Endothelial cell of umbilical vein (primary cell): Measurements from ENCODE around the gene FKRP. TPM values are rescaled to one million over a fixed set of nuclear protein-coding genes. Genes with fewer than 3 reads are reported as not detected.

Source experiments
- BruUV-seq: library from RNA; stranded (reverse); fragments of 400-500 nt; replicated peaks from 2 replicates; lab custom pipeline; 2021; lab: Mats Ljungman, UMichigan
- CTCF ChIA-PET: fragments of 300-600, 350-600 bp; sonication (Branson Sonifier 250); formaldehyde crosslinking; loops from one replicate; lab custom pipeline; 2021; ENCODE audit warnings: antibody characterized with exemption, inconsistent platforms; lab: Charles Lee
- POLR2A ChIA-PET: fragments of 300-600, 350-600 bp; sonication (Branson Sonifier 250); formaldehyde crosslinking; loops from one replicate; lab custom pipeline; 2021; ENCODE audit warnings: antibody characterized with exemption, inconsistent platforms; lab: Charles Lee
- DNase-seq: peaks from one replicate; pipeline ENCODE4 v3.0.0-alpha.2; 2011; ENCODE audit warnings: low read depth, low spot score
- FAIRE-seq: peaks from 2 replicates; lab custom pipeline; 2011; peaks lifted over from hg19 to GRCh38; lab: Jason Lieb, UNC
- H2AFZ ChIP-seq: 2 replicates; pipeline ENCODE4 v1.6.0; 2012; ENCODE audit warnings: low read depth, low read length, control low read depth, inconsistent platforms
- H3K27ac ChIP-seq: 2 replicates; pipeline ENCODE4 v1.5.1; 2011; ENCODE audit warnings: low read depth, mild to moderate bottlenecking, control low read depth, low read length, moderate library complexity; ENCODE audit not compliant: insufficient read depth
- H3K27me3 ChIP-seq, 2 experiments: 2 replicates each; pipeline versions ENCODE4 v1.6.0 to v1.6.1; 2011; ENCODE audit warnings: low read length in 2 of 2, mixed read lengths in 1 of 2; ENCODE audit not compliant: control insufficient read depth in 2 of 2, insufficient read depth in 2 of 2
- H3K36me3 ChIP-seq, 2 experiments: 2 replicates in 1 of 2; 3 replicates in 1 of 2; pipeline ENCODE4 v1.5.1; 2011; ENCODE audit warnings: low read length in 2 of 2, mild to moderate bottlenecking in 1 of 2, moderate library complexity in 1 of 2; ENCODE audit not compliant: control insufficient read depth in 2 of 2, insufficient read depth in 2 of 2; ENCODE audit errors: extremely low read depth in 1 of 2
- H3K4me1 ChIP-seq: 3 replicates; pipeline ENCODE4 v1.5.1; 2011; ENCODE audit warnings: mild to moderate bottlenecking, low read length; ENCODE audit not compliant: control insufficient read depth, insufficient read depth; ENCODE audit errors: extremely low read depth
- H3K4me2 ChIP-seq: 2 replicates; pipeline ENCODE4 v1.6.1; 2011; ENCODE audit warnings: low read length, control low read depth, mixed read lengths; ENCODE audit not compliant: insufficient read depth
- H3K4me3 ChIP-seq, 3 experiments: fragments of 200-600 bp in 1 of 3; sonication (generic), shearing (Covaris generic) in 1 of 3; replicated peaks in 1 of 3; 2 replicates each; pipeline ENCODE4 v1.5.1; 2011 to 2016; ENCODE audit warnings: control low read depth in 3 of 3, low read length in 3 of 3, mild to moderate bottlenecking in 2 of 3, inconsistent platforms in 1 of 3, low read depth in 1 of 3, moderate library complexity in 1 of 3; ENCODE audit not compliant: insufficient read depth in 1 of 3
- H3K79me2 ChIP-seq: 2 replicates; pipeline ENCODE4 v1.6.0; 2012; ENCODE audit warnings: low read length, inconsistent platforms; ENCODE audit not compliant: control insufficient read depth, insufficient read depth
- H3K9ac ChIP-seq: replicated peaks from 2 replicates; pipeline ENCODE3; 2011; ENCODE audit warnings: low read length, control low read depth; ENCODE audit not compliant: insufficient read depth; ENCODE audit errors: extremely low read depth
- H3K9me1 ChIP-seq: replicated peaks from 3 replicates; pipeline ENCODE4 v1.6.0; 2011; ENCODE audit warnings: mild to moderate bottlenecking, low read length; ENCODE audit not compliant: control insufficient read depth, insufficient read depth; ENCODE audit errors: extremely low read depth
- H3K9me3 ChIP-seq: replicated peaks from 2 replicates; pipeline ENCODE4 v1.5.1; 2012; ENCODE audit warnings: low read length, inconsistent platforms; ENCODE audit not compliant: control insufficient read depth, insufficient read depth
- H4K20me1 ChIP-seq: replicated peaks from 2 replicates; pipeline ENCODE3; 2011; ENCODE audit warnings: mild to moderate bottlenecking, low read length; ENCODE audit not compliant: control insufficient read depth, insufficient read depth; ENCODE audit errors: extremely low read depth
- EZH2 ChIP-seq: IDR thresholded peaks from 2 replicates; pipeline ENCODE4 v1.6.1; 2012; ENCODE audit warnings: borderline replicate concordance, low read depth, mild to moderate bottlenecking, moderate library complexity, low read length, inconsistent platforms; ENCODE audit not compliant: severe bottlenecking
- FOS ChIP-seq: IDR thresholded peaks from 2 replicates; pipeline ENCODE4 v1.6.1; 2011; ENCODE audit warnings: mild to moderate bottlenecking, low read length, moderate library complexity, borderline replicate concordance; ENCODE audit not compliant: insufficient read depth
- GATA2 ChIP-seq: IDR thresholded peaks from 2 replicates; pipeline ENCODE4 v1.7.0; 2011; ENCODE audit warnings: low read depth, mild to moderate bottlenecking, moderate library complexity, mixed read lengths, low read length; ENCODE audit not compliant: insufficient read length, insufficient read depth
- JUN ChIP-seq: IDR thresholded peaks from 2 replicates; pipeline ENCODE4 v1.6.1; 2011; ENCODE audit warnings: borderline replicate concordance, low read depth; ENCODE audit not compliant: insufficient read length, insufficient read depth
- MYC ChIP-seq: IDR thresholded peaks from one replicate; pipeline ENCODE4 v1.6.1; 2011; ENCODE audit warnings: mild to moderate bottlenecking, low read depth, low read length
- POLR2A ChIP-seq: IDR thresholded peaks from 2 replicates; pipeline ENCODE4 v1.6.1; 2012; ENCODE audit warnings: low read depth, mild to moderate bottlenecking, control low read depth, low read length
- POLR2AphosphoS5 ChIP-seq: IDR thresholded peaks from 2 replicates; pipeline ENCODE4 v1.6.1; 2012; ENCODE audit warnings: low read depth, mild to moderate bottlenecking, control low read depth, low read length, moderate library complexity; ENCODE audit not compliant: insufficient read depth
- dilution Hi-C: fragments of 300-500 bp; cut with MboI; formaldehyde crosslinking; loops from one replicate; pipeline ENCODE4 v1.15.0; 2019; ENCODE audit warnings: low sequenced_read_pairs; ENCODE audit not compliant: extremely low pct_ligation_motif_present
- intact Hi-C: fragments of 100-400 bp; cut with micrococcal nuclease; formaldehyde crosslinking; loops from one replicate; pipeline ENCODE4 v1.10.0; 2022
- polyA plus RNA-seq, 4 experiments: library from polyadenylated mRNA; depleted of rRNA in 3 of 4; stranded (reverse) in 3 of 4; unstranded in 1 of 4; fragments of >200 nt; gene quantifications; 2 replicates each; pipeline versions ENCODE4 v1.2.1 to v1.2.3, GENCODE V29; 2011 to 2012; ENCODE audit warnings: missing spikeins in 1 of 4
- total RNA-seq: library from RNA; stranded (reverse); gene quantifications from 2 replicates; pipeline ENCODE4 v1.2.3, GENCODE V29; 2021
- TF ChIP-seq, protein P1 (sequence below), 2 donors: IDR thresholded peaks; 1 replicate in 1 of 2; 2 replicates in 1 of 2; pipeline ENCODE4 v1.5.1; 2011; ENCODE audit warnings: low read length in 2 of 2, mild to moderate bottlenecking in 2 of 2, moderate library complexity in 2 of 2, control low read depth in 1 of 2, inconsistent platforms in 1 of 2, low read depth in 1 of 2; ENCODE audit not compliant: insufficient read depth in 1 of 2; ENCODE audit errors: extremely low read depth in 1 of 2
- TF ChIP-seq, protein P2 (sequence below): IDR thresholded peaks from 2 replicates; pipeline ENCODE4 v1.6.1; 2011; ENCODE audit not compliant: insufficient read depth, insufficient read length

The FKRP gene
- total and polyA plus RNA-seq, 2 donors (not counting 3 experiments of a cell fraction or from before 2014, with no cell fraction given), result 31.5 to 32.8 TPM

DNA sequence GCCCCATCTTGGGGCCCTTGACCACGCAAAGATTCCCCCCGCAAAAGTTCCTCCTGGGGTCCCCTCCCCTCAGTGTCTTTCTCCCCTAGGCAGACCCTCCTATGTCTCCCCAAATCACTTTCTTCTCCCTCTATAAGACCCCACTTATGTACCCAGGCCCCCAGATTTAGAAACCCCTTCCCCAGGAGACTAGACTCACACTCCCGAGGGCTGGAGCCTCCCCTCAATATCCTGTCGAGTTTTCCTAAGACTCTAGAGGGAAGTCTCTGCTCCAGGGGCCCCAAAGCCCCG is 41.1 kb downstream of the FKRP start:
- Histone ChIP-seq H3K4me1 (peaks cover 34% of the 10 kb centered on the region), H3K9ac (peak overlapping the region; percentile 94), H3K4me3 (peak overlapping the region; percentile 60 to 99 (median 89)), H3K27ac (peak overlapping the region; percentile 98), H2AFZ (peak overlapping the region; percentile 13), H3K4me2 (peak overlapping the region; percentile 69), H3K36me3 (peaks cover 5 to 10% of the 10 kb centered on the region in 2 experiments), H3K9me1 (no peaks in the 10 kb centered on the region), H3K9me3 (no peaks in the 10 kb centered on the region), H4K20me1 (peaks cover 4% of the 10 kb centered on the region), H3K79me2 (peaks cover 60% of the 10 kb centered on the region), H3K27me3 (no peaks in the 10 kb centered on the region)
- DNase-seq (no peak), FAIRE-seq (no peak)
- no peak for TF ChIP-seq POLR2A
- TF ChIP-seq FOS, result no peak
- no peak for TF ChIP-seq POLR2AphosphoS5
- no peak for TF ChIP-seq MYC
- TF ChIP-seq, protein P1, sequence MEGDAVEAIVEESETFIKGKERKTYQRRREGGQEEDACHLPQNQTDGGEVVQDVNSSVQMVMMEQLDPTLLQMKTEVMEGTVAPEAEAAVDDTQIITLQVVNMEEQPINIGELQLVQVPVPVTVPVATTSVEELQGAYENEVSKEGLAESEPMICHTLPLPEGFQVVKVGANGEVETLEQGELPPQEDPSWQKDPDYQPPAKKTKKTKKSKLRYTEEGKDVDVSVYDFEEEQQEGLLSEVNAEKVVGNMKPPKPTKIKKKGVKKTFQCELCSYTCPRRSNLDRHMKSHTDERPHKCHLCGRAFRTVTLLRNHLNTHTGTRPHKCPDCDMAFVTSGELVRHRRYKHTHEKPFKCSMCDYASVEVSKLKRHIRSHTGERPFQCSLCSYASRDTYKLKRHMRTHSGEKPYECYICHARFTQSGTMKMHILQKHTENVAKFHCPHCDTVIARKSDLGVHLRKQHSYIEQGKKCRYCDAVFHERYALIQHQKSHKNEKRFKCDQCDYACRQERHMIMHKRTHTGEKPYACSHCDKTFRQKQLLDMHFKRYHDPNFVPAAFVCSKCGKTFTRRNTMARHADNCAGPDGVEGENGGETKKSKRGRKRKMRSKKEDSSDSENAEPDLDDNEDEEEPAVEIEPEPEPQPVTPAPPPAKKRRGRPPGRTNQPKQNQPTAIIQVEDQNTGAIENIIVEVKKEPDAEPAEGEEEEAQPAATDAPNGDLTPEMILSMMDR (IDR thresholded peaks at IDR 0.05; ENCODE audit: extremely low read depth in 1 of 2, insufficient read depth in 1 of 2, low read depth in 1 of 2, low read length in 2 of 2), result no peak
- no peak for TF ChIP-seq GATA2
- no peak for TF ChIP-seq JUN
- TF ChIP-seq, protein P2, sequence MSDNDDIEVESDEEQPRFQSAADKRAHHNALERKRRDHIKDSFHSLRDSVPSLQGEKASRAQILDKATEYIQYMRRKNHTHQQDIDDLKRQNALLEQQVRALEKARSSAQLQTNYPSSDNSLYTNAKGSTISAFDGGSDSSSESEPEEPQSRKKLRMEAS, result no peak
- TF ChIP-seq EZH2, result no peak
- ChIA-PET POLR2A (interaction anchor here (0.6 to 2.5 kb wide), 5 partner anchors 9 to 81 kb away, joined by 3 to 24 read pairs (median 5); no protein-coding TSS in a partner anchor), CTCF (interaction anchor here (4.7 to 6.7 kb wide), 2 partner anchors 43 to 54 kb away, joined by 21 to 63 read pairs; no protein-coding TSS in a partner anchor)
- intact Hi-C loops (loop anchor here (5.0 kb wide), 1 partner anchor 470 kb away; the partner anchor contains the start of gene CCDC9), dilution Hi-C loops (no loop called here)
- no TSS peak for BruUV-seq
